SK-N-SH (cell line): ENCODE measurements around the gene SPIB. TPM values are rescaled to one million over a fixed set of nuclear protein-coding genes. Genes with fewer than 3 reads are reported as not detected.
A peak's percentile ranks its signal among the peaks of the same experiment; 100 is the strongest.

Experiments used
- CTCF ChIA-PET: fragments of 300-600, 350-600 bp; formaldehyde crosslinking; extraction: SDS; loops from one replicate; lab custom pipeline; 2021; lab: Yijun Ruan, JAX
- POLR2A ChIA-PET: fragments of 350-600 bp; sonication (Branson Sonifier 250); formaldehyde crosslinking; extraction: SDS; loops from one replicate; lab custom pipeline; 2020; ENCODE audit warnings: antibody characterized with exemption, inconsistent platforms; lab: Yijun Ruan, JAX
- DNase-seq: peaks from one replicate; pipeline ENCODE4 v3.0.0; 2012
- H2AFZ ChIP-seq: fragments of 200-600 bp; sonication (generic); 2 replicates; pipeline ENCODE4 v1.8.1; 2016; ENCODE audit warnings: antibody characterized with exemption, mild to moderate bottlenecking, low read depth
- H3F3A ChIP-seq: fragments of 200-600 bp; sonication (generic); replicated peaks from 2 replicates; pipeline ENCODE3; 2016; ENCODE audit warnings: antibody characterized with exemption, mild to moderate bottlenecking; ENCODE audit not compliant: insufficient read depth
- H3K27ac ChIP-seq, 2 experiments: fragments of 200-500 bp in 1 of 2; fragments of 200-600 bp in 1 of 2; sonication (Bioruptor generic) in 1 of 2; sonication (generic), shearing (Covaris generic) in 1 of 2; 2 replicates each; pipeline versions ENCODE4 v1.5.1 to v1.6.1; 2014 to 2016; ENCODE audit warnings: low read depth in 2 of 2, inconsistent platforms in 1 of 2, low read length in 1 of 2, mild to moderate bottlenecking in 1 of 2, mixed read lengths in 1 of 2
- H3K27me3 ChIP-seq: fragments of 200-600 bp; sonication (generic), shearing (Covaris generic); 2 replicates; pipeline ENCODE4 v1.6.1; 2016; ENCODE audit warnings: mixed run types; ENCODE audit not compliant: insufficient read depth
- H3K36me3 ChIP-seq, 2 experiments: fragments of 200-500 bp in 1 of 2; fragments of 200-600 bp in 1 of 2; sonication (Bioruptor generic) in 1 of 2; sonication (generic) in 1 of 2; replicated peaks in 1 of 2; 2 replicates each; pipeline versions ENCODE3 to v1.5.1; 2014 to 2016; ENCODE audit warnings: low read length in 1 of 2, mild to moderate bottlenecking in 1 of 2; ENCODE audit not compliant: insufficient read depth in 2 of 2, control insufficient read depth in 1 of 2
- H3K4me1 ChIP-seq, 2 experiments: fragments of 200-500 bp in 1 of 2; fragments of 200-600 bp in 1 of 2; sonication (Bioruptor generic) in 1 of 2; sonication (generic), shearing (Covaris generic) in 1 of 2; 2 replicates each; pipeline versions ENCODE4 v1.5.1 to v1.6.1; 2014 to 2016; ENCODE audit warnings: low read depth in 1 of 2, low read length in 1 of 2, mixed run types in 1 of 2; ENCODE audit not compliant: insufficient read depth in 2 of 2, control insufficient read depth in 1 of 2
- H3K4me2 ChIP-seq: fragments of 200-600 bp; sonication (generic), shearing (Covaris generic); 2 replicates; pipeline ENCODE4 v1.6.1; 2017; ENCODE audit warnings: mixed run types
- H3K4me3 ChIP-seq, 2 experiments: fragments of 200-500 bp in 1 of 2; fragments of 200-600 bp in 1 of 2; sonication (Bioruptor generic) in 1 of 2; sonication (generic), shearing (Covaris generic) in 1 of 2; 2 replicates each; pipeline versions ENCODE4 v1.5.1 to v1.8.1; 2014 to 2016; ENCODE audit warnings: low read depth in 2 of 2, inconsistent platforms in 1 of 2, low read length in 1 of 2, mild to moderate bottlenecking in 1 of 2, mixed read lengths in 1 of 2, moderate library complexity in 1 of 2
- H3K79me2 ChIP-seq: fragments of 200-600 bp; sonication (generic); 2 replicates; pipeline ENCODE4 v1.8.1; 2017; ENCODE audit warnings: mild to moderate bottlenecking; ENCODE audit not compliant: insufficient read depth
- H3K9ac ChIP-seq: fragments of 200-600 bp; sonication (generic); 2 replicates; pipeline ENCODE4 v1.6.1; 2017; ENCODE audit warnings: mixed run types
- H3K9me2 ChIP-seq: fragments of 200-600 bp; sonication (generic); 2 replicates; pipeline ENCODE4 v1.6.1; 2017; ENCODE audit warnings: mixed run types
- H3K9me3 ChIP-seq: fragments of 200-600 bp; sonication (generic); 2 replicates; pipeline ENCODE4 v1.6.1; 2017; ENCODE audit warnings: mixed run types, mild to moderate bottlenecking, moderate library complexity
- H4K20me1 ChIP-seq: fragments of 200-600 bp; sonication (generic); 2 replicates; pipeline ENCODE4 v1.6.1; 2017; ENCODE audit warnings: mild to moderate bottlenecking, mixed run types; ENCODE audit not compliant: insufficient read depth
- CHD2 ChIP-seq: fragments of 150-350 bp; IDR thresholded peaks from 2 replicates; pipeline ENCODE4 v1.6.1; 2018; ENCODE audit warnings: low read length; ENCODE audit not compliant: partially characterized antibody
- EZH2phosphoT487 ChIP-seq: fragments of 200-600 bp; sonication (generic); IDR thresholded peaks from 2 replicates; pipeline ENCODE4 v1.6.1; 2017; ENCODE audit warnings: low read depth, mixed run types, mild to moderate bottlenecking, antibody characterized with exemption, moderate library complexity, borderline replicate concordance
- FOSL2 ChIP-seq: IDR thresholded peaks from 2 replicates; pipeline ENCODE4 v1.4.0; 2012; ENCODE audit warnings: low read depth, mild to moderate bottlenecking, moderate library complexity, borderline replicate concordance
- JUND ChIP-seq: IDR thresholded peaks from 2 replicates; pipeline ENCODE4 v1.4.0; 2012
- RCOR1 ChIP-seq: fragments of 150-350 bp; IDR thresholded peaks from 2 replicates; pipeline ENCODE4 v1.6.1; 2017; ENCODE audit warnings: antibody characterized with exemption, low read length
- TAF1 ChIP-seq: IDR thresholded peaks from 2 replicates; pipeline ENCODE4 v1.6.1; 2012; ENCODE audit warnings: low read depth, mild to moderate bottlenecking, low read length, moderate library complexity, borderline replicate concordance
- WGBS: methylation state at CpG from one replicate; pipeline ENCODE4 v1.1.6; 2017; ENCODE audit warnings: low lambda C conversion rate; 5-methylcytosine and 5-hydroxymethylcytosine counted together
- polyA plus RNA-seq, 3 experiments: library from polyadenylated mRNA; depleted of rRNA; stranded (reverse); fragments of >200 nt; gene quantifications; 2 replicates each; pipeline ENCODE4 v1.2.3, GENCODE V29; 2012
- TF ChIP-seq, protein P1 (sequence below): fragments of 150-350 bp; IDR thresholded peaks from 2 replicates; pipeline ENCODE4 v1.6.1; 2016; ENCODE audit warnings: mild to moderate bottlenecking, low read depth, low read length
- TF ChIP-seq, protein P2 (sequence below): IDR thresholded peaks from 2 replicates; pipeline ENCODE4 v1.4.0; 2012; ENCODE audit warnings: low read depth
- TF ChIP-seq, protein P3 (sequence below): IDR thresholded peaks from 2 replicates; pipeline ENCODE4 v1.4.0; 2012; ENCODE audit warnings: low read depth, borderline replicate concordance
- TF ChIP-seq, protein P4 (sequence below): fragments of 150-350 bp; IDR thresholded peaks from 2 replicates; pipeline ENCODE4 v1.6.1; 2017; ENCODE audit warnings: antibody characterized with exemption, low read length, low read depth, borderline replicate concordance

SPIB gene
- polyA plus RNA-seq, 1 of the 3 experiments (the other 2 are of a cell fraction): not detected

DNA sequence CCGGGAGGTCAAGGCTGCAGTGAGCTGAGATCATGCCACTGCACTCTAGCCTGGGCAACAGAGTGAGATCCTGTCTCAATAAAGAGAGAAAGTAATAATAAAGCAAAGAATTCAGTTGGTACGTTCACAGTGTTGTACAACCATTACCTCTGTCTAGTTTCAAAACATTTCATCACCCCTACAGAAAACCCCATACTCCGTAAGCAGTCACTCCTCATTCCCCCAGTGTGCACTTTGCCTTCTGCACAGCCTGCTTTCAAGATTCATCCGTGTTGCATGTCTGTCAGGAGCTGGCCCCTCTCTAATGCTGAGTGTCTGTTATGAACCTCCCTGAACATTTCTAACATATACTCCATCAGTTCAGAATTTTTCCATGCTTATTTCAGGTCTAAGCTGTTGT, 25.1 kb upstream of the SPIB start (continued):
- TF ChIP-seq, protein P1, sequence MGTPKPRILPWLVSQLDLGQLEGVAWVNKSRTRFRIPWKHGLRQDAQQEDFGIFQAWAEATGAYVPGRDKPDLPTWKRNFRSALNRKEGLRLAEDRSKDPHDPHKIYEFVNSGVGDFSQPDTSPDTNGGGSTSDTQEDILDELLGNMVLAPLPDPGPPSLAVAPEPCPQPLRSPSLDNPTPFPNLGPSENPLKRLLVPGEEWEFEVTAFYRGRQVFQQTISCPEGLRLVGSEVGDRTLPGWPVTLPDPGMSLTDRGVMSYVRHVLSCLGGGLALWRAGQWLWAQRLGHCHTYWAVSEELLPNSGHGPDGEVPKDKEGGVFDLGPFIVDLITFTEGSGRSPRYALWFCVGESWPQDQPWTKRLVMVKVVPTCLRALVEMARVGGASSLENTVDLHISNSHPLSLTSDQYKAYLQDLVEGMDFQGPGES: no peak
- TF ChIP-seq EZH2phosphoT487: no peak
- TF ChIP-seq RCOR1: no peak
- TF ChIP-seq FOSL2: no peak
- TF ChIP-seq, protein P2, sequence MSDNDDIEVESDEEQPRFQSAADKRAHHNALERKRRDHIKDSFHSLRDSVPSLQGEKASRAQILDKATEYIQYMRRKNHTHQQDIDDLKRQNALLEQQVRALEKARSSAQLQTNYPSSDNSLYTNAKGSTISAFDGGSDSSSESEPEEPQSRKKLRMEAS: no peak

DNA sequence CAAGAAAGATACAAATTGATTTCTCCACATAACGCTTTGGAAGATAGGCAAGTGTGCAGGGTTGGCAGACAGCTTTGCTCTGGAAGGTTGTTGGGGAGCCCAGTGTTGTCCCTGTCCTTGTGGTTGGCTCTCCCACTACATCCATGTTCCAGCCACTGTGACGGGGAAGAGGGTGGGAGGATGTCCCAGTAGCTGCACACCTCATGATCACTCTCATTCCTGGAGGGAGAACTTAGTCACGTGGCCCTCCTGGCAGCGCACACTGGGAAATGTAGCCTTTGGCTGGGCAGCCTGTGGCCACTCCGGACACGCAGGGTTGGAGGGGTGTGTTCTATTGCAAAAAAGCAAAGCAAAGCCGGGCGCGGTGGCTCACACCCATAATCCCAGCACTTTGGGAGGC, 24.7 kb upstream of the SPIB start:
- 91% methylated on average over 7 of the region's 9 CpGs for WGBS

More for the DNA sequence above, 24.7 kb upstream of the SPIB start:
- H3K36me3 ChIP-seq: peaks cover 0 to 10% of the 10 kb centered on the region in 2 experiments
- peaks cover 53% of the 10 kb centered on the region for H3K79me2 ChIP-seq
- no peak overlapping the region for H3K4me3 ChIP-seq
- H3F3A ChIP-seq: no peaks in the 10 kb centered on the region
- POLR2A ChIA-PET: no interaction called here
- H3K4me1 ChIP-seq: no peaks in the 10 kb centered on the region
- no peaks in the 10 kb centered on the region for H3K9me2 ChIP-seq
- DNase-seq: peak; percentile 4
- CTCF ChIA-PET: no interaction called here
- no peak overlapping the region for H3K27ac ChIP-seq
- H3K27me3 ChIP-seq: no peaks in the 10 kb centered on the region
- H2AFZ ChIP-seq: no peak overlapping the region
- TF ChIP-seq TAF1: no peak
- TF ChIP-seq, protein P3, sequence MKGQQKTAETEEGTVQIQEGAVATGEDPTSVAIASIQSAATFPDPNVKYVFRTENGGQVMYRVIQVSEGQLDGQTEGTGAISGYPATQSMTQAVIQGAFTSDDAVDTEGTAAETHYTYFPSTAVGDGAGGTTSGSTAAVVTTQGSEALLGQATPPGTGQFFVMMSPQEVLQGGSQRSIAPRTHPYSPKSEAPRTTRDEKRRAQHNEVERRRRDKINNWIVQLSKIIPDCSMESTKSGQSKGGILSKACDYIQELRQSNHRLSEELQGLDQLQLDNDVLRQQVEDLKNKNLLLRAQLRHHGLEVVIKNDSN: no peak
- TF ChIP-seq JUND: no peak
- no peak for TF ChIP-seq RCOR1
- TF ChIP-seq CHD2: no peak
- TF ChIP-seq, protein P1: no peak
- TF ChIP-seq, protein P4, sequence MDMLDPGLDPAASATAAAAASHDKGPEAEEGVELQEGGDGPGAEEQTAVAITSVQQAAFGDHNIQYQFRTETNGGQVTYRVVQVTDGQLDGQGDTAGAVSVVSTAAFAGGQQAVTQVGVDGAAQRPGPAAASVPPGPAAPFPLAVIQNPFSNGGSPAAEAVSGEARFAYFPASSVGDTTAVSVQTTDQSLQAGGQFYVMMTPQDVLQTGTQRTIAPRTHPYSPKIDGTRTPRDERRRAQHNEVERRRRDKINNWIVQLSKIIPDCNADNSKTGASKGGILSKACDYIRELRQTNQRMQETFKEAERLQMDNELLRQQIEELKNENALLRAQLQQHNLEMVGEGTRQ: no peak
- H3K4me2 ChIP-seq: no peak overlapping the region
- H4K20me1 ChIP-seq: 0 out of 2 replicates have a peak, but pooled peaks cover 6% of the 10 kb centered on the region
- no peak overlapping the region for H3K9ac ChIP-seq
- no peaks in the 10 kb centered on the region for H3K9me3 ChIP-seq
